Gastroesophageal sphincter (tissue), 4 donors: Measurements from ENCODE around the gene YPEL5. TPM values are rescaled to one million over a fixed set of nuclear protein-coding genes. Genes with fewer than 3 reads are reported as not detected.

ENCODE experiments used
- ATAC-seq: fragments of 150-250 bp; one replicate; pipeline ENCODE4 v1.9.1; 2016; ENCODE audit warnings: mild to moderate bottlenecking, moderate library complexity
- H3K27ac ChIP-seq, 4 donors: fragments of 200-600 bp; sonication (generic) in 3 of 4; 1 replicate in 3 of 4; 2 replicates in 1 of 4; pipeline ENCODE4 v1.5.1; 2016 to 2019
- H3K27me3 ChIP-seq: fragments of 200-600 bp; sonication (generic); one replicate; pipeline ENCODE4 v1.5.1; 2019
- H3K36me3 ChIP-seq, 2 donors: fragments of 200-600 bp; sonication (generic); one replicate each; pipeline ENCODE4 v1.5.1; 2019; ENCODE audit warnings: control low read depth in 1 of 2
- H3K4me1 ChIP-seq, 3 donors: fragments of 200-600 bp; sonication (generic); 1 replicate in 2 of 3; 2 replicates in 1 of 3; pipeline ENCODE4 v1.5.1; 2016 to 2019; ENCODE audit warnings: control low read depth in 2 of 3
- H3K4me3 ChIP-seq, 2 donors: fragments of 200-600 bp; sonication (generic); one replicate each; pipeline ENCODE4 v1.5.1; 2019; ENCODE audit warnings: mild to moderate bottlenecking in 1 of 2, moderate library complexity in 1 of 2
- H3K9me3 ChIP-seq, 3 donors: fragments of 200-600 bp; sonication (generic); one replicate each; pipeline ENCODE4 v1.5.1; 2017 to 2019; ENCODE audit warnings: control low read depth in 2 of 3
- CTCF ChIP-seq, 4 experiments: fragments of 200-600 bp in 2 of 4; fragments of 450-650 bp in 2 of 4; sonication (generic) in 1 of 4; IDR thresholded peaks; one replicate each; pipeline ENCODE4 v1.5.1; 2017 to 2019; ENCODE audit warnings: antibody characterized with exemption in 4 of 4, mild to moderate bottlenecking in 2 of 4, moderate library complexity in 2 of 4
- EP300 ChIP-seq: sonication (generic); formaldehyde crosslinking; IDR thresholded peaks from one replicate; pipeline ENCODE4 v1.6.1; 2017; ENCODE audit warnings: antibody characterized with exemption, mild to moderate bottlenecking
- POLR2A ChIP-seq, 2 donors: fragments of 450-650 bp; IDR thresholded peaks; one replicate each; pipeline ENCODE4 v1.6.1; 2017; ENCODE audit warnings: antibody characterized with exemption in 2 of 2, mild to moderate bottlenecking in 2 of 2, moderate library complexity in 1 of 2
- POLR2AphosphoS5 ChIP-seq: sonication (generic); formaldehyde crosslinking; IDR thresholded peaks from one replicate; pipeline ENCODE4 v1.6.1; 2017; ENCODE audit warnings: antibody characterized with exemption
- WGBS, 2 donors: methylation state at CpG; one replicate each; pipeline ENCODE4 v1.1.5; 2018; ENCODE audit warnings: low coverage in 1 of 2; 5-methylcytosine and 5-hydroxymethylcytosine counted together
- total RNA-seq, 4 donors: library from RNA; depleted of rRNA; stranded (reverse); fragments of >200 nt; gene quantifications; one replicate each; pipeline ENCODE4 v1.1.0, GENCODE V29; 2016

YPEL5 gene
- total RNA-seq, 4 donors from 2014 or later: 109 to 159 (median 136) TPM

GRCh38 chr2:30159766-30160165 lies 13.0 kb downstream of the YPEL5 start:
- Histone ChIP-seq H3K27ac (no peak overlapping the region), H3K36me3 (peaks cover 4 to 62% of the 10 kb centered on the region in 2 donors), H3K9me3 (no peaks in the 10 kb centered on the region), H3K4me3 (no peak overlapping the region), H3K27me3 (no peaks in the 10 kb centered on the region), H3K4me1 (peaks cover 7 to 76% (median 10%) of the 10 kb centered on the region in 3 donors)
- no peak for ATAC-seq
- TF ChIP-seq POLR2A (IDR thresholded peaks at IDR 0.05): no peak
- no peak for TF ChIP-seq EP300
- no peak for TF ChIP-seq POLR2AphosphoS5
- 62 to 97% methylated on average over 2 of the region's 2 CpGs for WGBS, 2 donors

GRCh38 chr2:30161929-30162706 lies 15.3 kb downstream of the YPEL5 start:
- Histone ChIP-seq H3K9me3 (no peaks in the 10 kb centered on the region), H3K27ac (no peak overlapping the region), H3K4me3 (no peak overlapping the region), H3K4me1 (peaks cover 6 to 54% (median 6%) of the 10 kb centered on the region in 3 donors), H3K36me3 (peaks cover 4 to 49% of the 10 kb centered on the region in 2 donors), H3K27me3 (no peaks in the 10 kb centered on the region)
- TF ChIP-seq EP300 (no peak), CTCF (IDR thresholded peaks at IDR 0.05) (no peak), POLR2A (IDR thresholded peaks at IDR 0.05) (no peak)
- WGBS, 2 donors: 71 to 85% methylated on average over 6 to 7 of the region's 7 CpGs
- no peak for ATAC-seq

- Histone ChIP-seq H3K36me3 (peaks cover 4 to 46% of the 10 kb centered on the region in 2 donors), H3K9me3 (no peaks in the 10 kb centered on the region), H3K4me3 (no peak overlapping the region), H3K27me3 (no peaks in the 10 kb centered on the region), H3K27ac (no peak overlapping the region), H3K4me1 (peaks cover 2 to 47% (median 6%) of the 10 kb centered on the region in 3 donors)
- WGBS, 2 donors: 92 to 94% methylated on average over 2 of the region's 2 CpGs
- no peak for TF ChIP-seq POLR2AphosphoS5
- TF ChIP-seq CTCF (IDR thresholded peaks at IDR 0.05): no peak
- no peak for TF ChIP-seq EP300
- no peak for TF ChIP-seq POLR2A (IDR thresholded peaks at IDR 0.05)
- ATAC-seq: no peak
These were observed 16.0 kb downstream of the YPEL5 start for GRCh38 chr2:30162806-30163205.

GRCh38 chr2:30164131-30164925 lies 17.5 kb downstream of the YPEL5 start:
- H3K27ac ChIP-seq: peak overlapping the region in 3 of 4 donors; percentile 26 to 55 (median 41)
- 17% methylated on average over 6 to 7 of the region's 7 CpGs for WGBS, 2 donors
- TF ChIP-seq POLR2AphosphoS5: no peak
- TF ChIP-seq POLR2A (IDR thresholded peaks at IDR 0.05): no peak
- TF ChIP-seq EP300: no peak
- no peak for TF ChIP-seq CTCF (IDR thresholded peaks at IDR 0.05)

GRCh38 chr2:30165050-30165520 lies 18.3 kb downstream of the YPEL5 start:
- peak; percentile 85 for ATAC-seq
- H3K27ac ChIP-seq: peak overlapping the region in 1 of 4 donors; percentile 41
- H3K27me3 ChIP-seq: no peaks in the 10 kb centered on the region
- peaks cover 0 to 24% (median 2%) of the 10 kb centered on the region in 3 donors for H3K4me1 ChIP-seq
- H3K36me3 ChIP-seq: peaks cover 0 to 23% of the 10 kb centered on the region in 2 donors
- H3K9me3 ChIP-seq: no peaks in the 10 kb centered on the region
- H3K4me3 ChIP-seq: no peak overlapping the region
- 17% methylated on average over 7 of the region's 7 CpGs for WGBS, 2 donors
- TF ChIP-seq POLR2A (IDR thresholded peaks at IDR 0.05): no peak
- TF ChIP-seq CTCF (IDR thresholded peaks at IDR 0.05): peak; percentile 84 to 92 (median 90)

More at GRCh38 chr2:30164131-30164925, 17.5 kb downstream of the YPEL5 start:
- peak; percentile 23 for ATAC-seq
- no peaks in the 10 kb centered on the region for H3K9me3 ChIP-seq
- H3K4me3 ChIP-seq: no peak overlapping the region
- H3K27me3 ChIP-seq: no peaks in the 10 kb centered on the region
- H3K36me3 ChIP-seq: peaks cover 3 to 30% of the 10 kb centered on the region in 2 donors
- peaks cover 0 to 32% (median 2%) of the 10 kb centered on the region in 3 donors for H3K4me1 ChIP-seq
